Stimulated activated CD8-positive, alpha-beta memory T cell treated with anti-CD3 and anti-CD28 coated beads, Interleukin-4, amount 100 ng/mL, for 1 hour (primary cell): Measurements from ENCODE around the gene COL21A1.

Source experiments
- DNase-seq, 2 donors: peaks; one replicate each; pipeline ENCODE4 v3.0.0-alpha.2; 2020; ENCODE audit warnings: low read depth in 2 of 2, low spot score in 1 of 2

COL21A1 gene

GRCh38 chr6:56188429-56188828, 59.0 kb downstream of the COL21A1 start:
- no peak for DNase-seq

- DNase-seq: no peak
Observed at GRCh38 chr6:56187686-56188085, 59.7 kb downstream of the COL21A1 start.

- DNase-seq: no peak
Observed at GRCh38 chr6:56176741-56177140, 70.6 kb downstream of the COL21A1 start.

GRCh38 chr6:56173228-56173627, 74.2 kb downstream of the COL21A1 start:
- no peak for DNase-seq

GRCh38 chr6:56172144-56172543, 75.2 kb downstream of the COL21A1 start:
- no peak for DNase-seq

DNA sequence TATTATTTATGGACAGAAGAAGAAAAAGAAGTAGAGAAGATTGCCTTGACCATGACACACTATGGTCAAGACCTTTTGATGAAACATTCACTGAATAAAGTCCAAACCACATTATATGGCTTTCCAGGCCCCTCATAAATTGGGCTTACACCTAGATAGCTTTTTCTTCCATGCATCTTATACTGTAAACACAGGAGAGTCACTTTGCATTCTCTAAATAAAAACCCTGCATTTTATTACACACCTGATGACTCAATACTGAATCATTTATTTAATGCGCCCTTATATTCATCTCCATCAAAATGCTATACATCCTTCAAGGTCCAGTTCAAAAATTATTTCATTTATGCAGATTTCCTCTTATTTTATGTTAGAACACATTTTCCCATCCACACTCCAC, 78.0 kb downstream of the COL21A1 start:
- DNase-seq: no peak

DNA sequence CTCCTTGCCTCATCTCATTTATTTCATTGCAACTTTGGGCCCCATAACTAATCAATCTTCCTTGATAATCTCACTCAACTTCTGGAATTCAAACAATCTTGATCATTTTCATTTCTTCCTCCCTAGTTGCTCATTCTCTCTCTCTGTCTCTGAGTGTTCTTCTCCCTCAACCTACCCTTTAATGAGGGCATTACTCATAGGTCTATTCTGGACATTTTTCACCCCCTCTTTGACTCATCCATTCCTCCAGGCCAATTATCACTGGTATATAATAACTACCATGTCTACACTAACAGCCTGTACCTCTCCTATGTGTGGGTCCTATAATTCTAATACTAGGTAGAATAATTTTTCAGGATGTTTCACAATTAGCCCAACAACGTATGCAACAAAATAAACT, 78.8 kb downstream of the COL21A1 start:
- no peak for DNase-seq

GRCh38 chr6:56162081-56162480, 85.3 kb downstream of the COL21A1 start:
- no peak for DNase-seq

DNA sequence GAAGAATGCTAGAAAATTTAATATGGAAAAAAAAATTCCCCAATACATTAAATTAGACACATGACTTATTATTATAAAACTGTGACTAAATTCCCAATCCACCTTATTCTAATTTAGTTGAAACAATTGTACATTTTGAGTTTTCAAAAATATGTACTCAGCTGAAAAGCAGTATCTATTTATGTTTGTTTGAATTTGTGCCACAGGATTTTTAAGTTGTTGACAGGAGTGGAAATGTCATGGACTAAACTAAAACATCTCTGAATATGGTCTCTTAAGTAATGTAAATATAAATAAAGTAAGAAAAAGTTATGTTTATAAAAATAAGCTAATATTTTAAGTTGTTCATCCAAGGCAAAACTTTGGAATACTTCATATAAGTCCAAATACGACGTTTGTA, 86.9 kb downstream of the COL21A1 start:
- no peak for DNase-seq

DNA sequence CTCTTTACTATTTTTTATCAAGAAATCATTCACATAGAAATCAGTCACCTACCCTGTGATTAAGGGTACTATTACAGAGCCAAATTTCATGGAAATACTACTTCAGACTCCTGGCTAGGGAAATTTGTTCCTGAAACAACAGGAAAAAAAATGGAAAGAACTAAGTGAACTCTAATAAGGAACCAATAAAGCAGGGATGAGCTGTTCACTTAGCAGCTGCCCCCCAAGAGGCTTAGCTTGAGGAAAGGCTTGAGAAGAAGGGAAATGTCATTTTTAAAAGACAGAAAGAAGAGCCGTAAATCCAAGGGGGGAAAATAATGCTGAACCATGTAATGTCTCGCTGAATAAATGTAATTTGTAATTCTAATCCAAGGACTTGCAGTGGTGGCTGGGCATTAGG, 88.8 kb downstream of the COL21A1 start:
- no peak for DNase-seq

DNA sequence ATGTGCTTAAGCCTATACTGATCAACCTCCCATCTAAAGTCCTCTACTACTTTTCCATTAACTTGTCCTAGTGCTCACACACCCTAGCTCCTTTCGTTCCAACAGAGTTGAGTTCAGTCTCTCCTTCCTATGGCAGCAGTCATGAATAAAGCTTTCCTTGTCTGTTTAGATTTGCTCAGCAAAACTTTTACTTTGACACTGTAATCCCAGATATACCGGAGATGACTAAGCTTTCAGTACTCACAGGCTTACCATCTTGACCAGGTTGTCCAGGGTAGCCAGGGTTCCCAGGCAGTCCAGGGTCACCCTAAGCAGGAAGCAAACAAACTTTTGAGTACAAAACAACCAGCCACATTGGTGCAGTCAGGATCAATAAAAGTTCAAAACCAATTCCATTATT, 90.7 kb downstream of the COL21A1 start:
- no peak for DNase-seq

DNA sequence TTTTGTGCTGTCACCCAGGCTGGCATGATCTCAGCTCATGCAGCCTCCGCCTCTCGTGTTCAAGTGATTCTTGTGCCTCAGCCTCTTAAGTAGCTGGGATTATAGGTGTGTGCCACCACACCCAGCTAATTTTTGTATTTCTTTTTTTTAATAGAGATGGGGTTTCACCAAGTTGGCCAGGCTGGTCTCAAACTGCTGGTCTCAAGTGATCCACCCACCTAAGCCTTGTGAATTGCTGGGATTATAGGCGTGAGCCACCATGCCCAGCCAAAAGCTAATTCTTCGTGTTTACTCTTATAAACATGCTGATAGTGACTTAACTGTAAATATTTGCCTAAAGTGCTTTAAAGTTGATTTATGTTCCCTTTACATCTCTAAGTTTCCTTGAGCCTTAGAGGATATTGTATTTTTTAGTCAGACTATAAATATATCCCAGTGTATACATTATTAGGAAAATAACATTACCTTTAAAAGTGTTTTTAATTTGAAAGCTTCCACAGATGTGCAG, 91.7 kb downstream of the COL21A1 start:
- no peak for DNase-seq

DNA sequence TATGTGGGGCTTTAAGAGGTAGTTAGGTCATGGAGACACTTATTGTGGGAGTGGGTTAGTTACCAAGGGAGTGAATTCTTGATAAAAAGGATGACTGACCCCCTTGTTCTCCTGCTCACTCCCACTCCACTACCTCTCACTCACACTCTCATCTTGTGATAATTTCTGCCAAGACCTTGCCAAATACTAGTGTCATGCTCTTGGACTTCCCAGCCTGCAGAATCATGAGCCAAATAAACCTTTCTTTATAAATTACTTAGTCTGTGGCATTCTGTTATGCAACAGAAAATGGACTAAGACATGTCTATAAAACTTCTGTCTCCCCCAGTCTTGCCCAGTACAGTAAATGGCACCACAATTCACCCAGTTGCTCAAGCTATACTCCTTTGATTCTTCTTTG, 93.3 kb downstream of the COL21A1 start:
- DNase-seq: no peak

DNA sequence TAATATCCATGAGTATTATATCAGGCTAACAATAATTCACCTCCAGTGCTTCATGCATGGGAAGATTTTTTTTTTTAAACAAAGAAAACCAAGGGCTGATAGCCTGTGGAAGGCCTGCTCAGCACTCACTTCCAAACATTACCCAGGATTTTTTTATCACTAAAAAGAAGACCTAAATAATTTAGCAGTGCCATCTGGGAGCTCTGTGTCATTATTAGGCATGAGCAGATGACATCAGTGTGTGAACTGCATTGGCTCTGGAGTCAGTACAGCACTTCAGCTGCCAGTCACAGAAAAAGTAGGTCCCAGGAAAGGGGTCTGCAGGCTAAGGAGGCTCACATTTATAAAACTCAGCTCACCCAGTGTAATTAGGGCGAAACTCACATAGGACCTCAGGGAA, 94.8 kb downstream of the COL21A1 start:
- DNase-seq: no peak

DNA sequence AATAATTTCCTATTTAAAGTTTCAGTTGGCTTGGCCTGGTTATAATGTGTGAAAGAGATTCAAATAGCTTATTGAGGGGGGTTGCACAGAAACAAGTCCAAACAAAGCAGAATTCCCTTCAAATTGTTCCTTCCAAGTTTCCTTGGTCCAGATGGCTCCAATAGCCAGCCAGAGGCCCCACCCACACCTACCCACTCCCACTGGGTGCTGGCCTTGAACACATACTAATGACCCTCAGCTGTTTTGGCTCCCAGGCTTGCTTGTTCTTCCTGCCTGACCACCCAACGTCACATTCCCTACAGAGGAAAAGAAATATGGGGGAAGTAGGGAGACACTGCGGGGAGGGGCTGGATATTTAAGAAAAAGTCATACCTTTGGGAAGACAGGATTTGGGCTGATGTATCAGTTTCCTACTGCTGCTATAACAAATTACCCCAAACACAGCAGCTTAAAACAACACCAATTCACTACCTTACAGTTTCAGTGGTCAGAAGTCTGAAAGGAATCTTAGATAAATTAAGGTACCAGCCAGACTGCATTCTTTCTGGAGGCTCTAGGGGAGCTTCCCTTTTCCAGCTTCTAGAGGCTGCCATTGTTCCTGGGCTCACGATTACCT, 95.7 kb downstream of the COL21A1 start:
- DNase-seq: no peak

GRCh38 chr6:56148488-56149186, 98.7 kb downstream of the COL21A1 start:
- DNase-seq: no peak

- DNase-seq: no peak
Observed at GRCh38 chr6:56147766-56148165, 99.6 kb downstream of the COL21A1 start.

GRCh38 chr6:56146086-56146485, 101.3 kb downstream of the COL21A1 start:
- DNase-seq: no peak

GRCh38 chr6:56145616-56146015, 101.8 kb downstream of the COL21A1 start:
- DNase-seq: no peak

- no peak for DNase-seq
Observed at GRCh38 chr6:56144538-56145324, 102.6 kb downstream of the COL21A1 start.

DNA sequence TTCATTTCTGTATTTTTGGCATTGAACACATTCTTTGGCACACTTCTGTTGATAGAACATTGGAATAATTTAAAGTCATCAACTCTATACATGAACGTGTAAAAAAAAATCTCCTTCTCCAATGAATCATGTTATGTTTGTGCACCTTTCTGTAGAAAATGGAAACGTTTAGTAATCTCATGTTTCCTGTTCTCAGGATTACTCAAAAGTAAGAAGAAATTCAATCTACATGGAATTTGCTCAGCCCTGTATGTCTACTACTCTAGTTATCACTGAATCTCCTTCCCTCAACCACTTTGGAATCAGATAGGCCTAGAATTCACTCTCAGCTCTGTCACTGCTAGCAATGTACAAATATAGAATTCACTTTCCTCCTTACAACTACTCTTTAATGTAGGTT, 103.6 kb downstream of the COL21A1 start:
- DNase-seq: no peak

DNA sequence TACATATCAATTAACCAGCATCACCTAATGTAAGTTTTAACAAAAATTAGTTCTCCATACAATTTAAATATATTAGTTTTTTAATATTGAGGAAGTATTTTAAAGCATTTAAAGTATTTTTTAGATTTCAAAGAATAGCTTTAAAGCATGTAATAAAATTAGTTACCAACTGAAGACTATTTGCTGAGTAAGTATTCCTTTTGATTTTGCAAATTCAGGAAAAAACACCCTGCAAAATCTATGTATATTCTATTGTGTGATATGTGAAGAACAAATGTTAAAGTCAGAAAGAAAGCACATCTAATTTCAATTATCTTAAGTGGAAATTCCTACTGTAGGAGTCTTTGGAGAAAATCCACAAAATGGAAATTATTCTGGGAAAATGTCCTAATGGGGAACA, 107.3 kb downstream of the COL21A1 start:
- no peak for DNase-seq
